ENCODE data around the gene CDC20.

GRCh38 chr1:43315963-43316737, 42.6 kb upstream of the CDC20 start:
- TF ChIP-seq, protein P1, sequence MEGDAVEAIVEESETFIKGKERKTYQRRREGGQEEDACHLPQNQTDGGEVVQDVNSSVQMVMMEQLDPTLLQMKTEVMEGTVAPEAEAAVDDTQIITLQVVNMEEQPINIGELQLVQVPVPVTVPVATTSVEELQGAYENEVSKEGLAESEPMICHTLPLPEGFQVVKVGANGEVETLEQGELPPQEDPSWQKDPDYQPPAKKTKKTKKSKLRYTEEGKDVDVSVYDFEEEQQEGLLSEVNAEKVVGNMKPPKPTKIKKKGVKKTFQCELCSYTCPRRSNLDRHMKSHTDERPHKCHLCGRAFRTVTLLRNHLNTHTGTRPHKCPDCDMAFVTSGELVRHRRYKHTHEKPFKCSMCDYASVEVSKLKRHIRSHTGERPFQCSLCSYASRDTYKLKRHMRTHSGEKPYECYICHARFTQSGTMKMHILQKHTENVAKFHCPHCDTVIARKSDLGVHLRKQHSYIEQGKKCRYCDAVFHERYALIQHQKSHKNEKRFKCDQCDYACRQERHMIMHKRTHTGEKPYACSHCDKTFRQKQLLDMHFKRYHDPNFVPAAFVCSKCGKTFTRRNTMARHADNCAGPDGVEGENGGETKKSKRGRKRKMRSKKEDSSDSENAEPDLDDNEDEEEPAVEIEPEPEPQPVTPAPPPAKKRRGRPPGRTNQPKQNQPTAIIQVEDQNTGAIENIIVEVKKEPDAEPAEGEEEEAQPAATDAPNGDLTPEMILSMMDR (conservative IDR thresholded peaks at IDR 0.05; ENCODE audit: low read depth in 2 of 2): no peak
- TF ChIP-seq EZH2 (IDR thresholded peaks at IDR 0.05; ENCODE audit: low read depth, unreplicated experiment) (no peak), STAT1 (IDR thresholded peaks at IDR 0.05; ENCODE audit: unreplicated experiment) (no peak), POLR2AphosphoS5 (IDR thresholded peaks at IDR 0.05; ENCODE audit: low read depth) (no peak), ZNF114 (CRISPR knock-in tag; IDR thresholded peaks at IDR 0.05) (no peak)
- TF ChIP-seq, protein P2, sequence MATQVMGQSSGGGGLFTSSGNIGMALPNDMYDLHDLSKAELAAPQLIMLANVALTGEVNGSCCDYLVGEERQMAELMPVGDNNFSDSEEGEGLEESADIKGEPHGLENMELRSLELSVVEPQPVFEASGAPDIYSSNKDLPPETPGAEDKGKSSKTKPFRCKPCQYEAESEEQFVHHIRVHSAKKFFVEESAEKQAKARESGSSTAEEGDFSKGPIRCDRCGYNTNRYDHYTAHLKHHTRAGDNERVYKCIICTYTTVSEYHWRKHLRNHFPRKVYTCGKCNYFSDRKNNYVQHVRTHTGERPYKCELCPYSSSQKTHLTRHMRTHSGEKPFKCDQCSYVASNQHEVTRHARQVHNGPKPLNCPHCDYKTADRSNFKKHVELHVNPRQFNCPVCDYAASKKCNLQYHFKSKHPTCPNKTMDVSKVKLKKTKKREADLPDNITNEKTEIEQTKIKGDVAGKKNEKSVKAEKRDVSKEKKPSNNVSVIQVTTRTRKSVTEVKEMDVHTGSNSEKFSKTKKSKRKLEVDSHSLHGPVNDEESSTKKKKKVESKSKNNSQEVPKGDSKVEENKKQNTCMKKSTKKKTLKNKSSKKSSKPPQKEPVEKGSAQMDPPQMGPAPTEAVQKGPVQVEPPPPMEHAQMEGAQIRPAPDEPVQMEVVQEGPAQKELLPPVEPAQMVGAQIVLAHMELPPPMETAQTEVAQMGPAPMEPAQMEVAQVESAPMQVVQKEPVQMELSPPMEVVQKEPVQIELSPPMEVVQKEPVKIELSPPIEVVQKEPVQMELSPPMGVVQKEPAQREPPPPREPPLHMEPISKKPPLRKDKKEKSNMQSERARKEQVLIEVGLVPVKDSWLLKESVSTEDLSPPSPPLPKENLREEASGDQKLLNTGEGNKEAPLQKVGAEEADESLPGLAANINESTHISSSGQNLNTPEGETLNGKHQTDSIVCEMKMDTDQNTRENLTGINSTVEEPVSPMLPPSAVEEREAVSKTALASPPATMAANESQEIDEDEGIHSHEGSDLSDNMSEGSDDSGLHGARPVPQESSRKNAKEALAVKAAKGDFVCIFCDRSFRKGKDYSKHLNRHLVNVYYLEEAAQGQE (IDR thresholded peaks at IDR 0.05; ENCODE audit: unreplicated experiment): no peak

All from GM23338 (cell line).